ENCODE measurements around the gene C2orf66.
A peak's percentile ranks its signal among the peaks of the same experiment; 100 is the strongest.

The C2orf66 gene

GRCh38 chr2:196808083-196808665 is 981 bp downstream of the C2orf66 start:
- no peak for TF ChIP-seq POLR2A (IDR thresholded peaks at IDR 0.05; ENCODE audit: low read depth, low read length)
- DNase-seq (ENCODE audit: insufficient read length, low spot score) = no peak

GRCh38 chr2:196804381-196804780 is 4.8 kb downstream of the C2orf66 start:
- TF ChIP-seq POLR2A (IDR thresholded peaks at IDR 0.05; ENCODE audit: low read depth, low read length) = no peak
- FAIRE-seq = no peak
- no peak for DNase-seq (ENCODE audit: insufficient read length, low spot score)

More at GRCh38 chr2:196808083-196808665, 981 bp downstream of the C2orf66 start:
- no peak for FAIRE-seq

- DNase-seq (ENCODE audit: insufficient read length, low spot score) = no peak
- no peak for FAIRE-seq
- no peak for TF ChIP-seq POLR2A (IDR thresholded peaks at IDR 0.05; ENCODE audit: low read depth, low read length)
Measured at GRCh38 chr2:196802401-196802800, 6.8 kb downstream of the C2orf66 start.

GRCh38 chr2:196801674-196802261 is 7.4 kb downstream of the C2orf66 start:
- DNase-seq (ENCODE audit: insufficient read length, low spot score) (no peak), FAIRE-seq (peak; percentile 6)
- no peak for TF ChIP-seq POLR2A (IDR thresholded peaks at IDR 0.05; ENCODE audit: low read depth, low read length)

- no peak for TF ChIP-seq POLR2A (IDR thresholded peaks at IDR 0.05; ENCODE audit: low read depth, low read length)
- FAIRE-seq (no peak), DNase-seq (ENCODE audit: insufficient read length, low spot score) (no peak)
Measured at GRCh38 chr2:196798980-196799379, 10.2 kb downstream of the C2orf66 start.

- DNase-seq (ENCODE audit: insufficient read length, low spot score) = no peak
- TF ChIP-seq POLR2A (IDR thresholded peaks at IDR 0.05; ENCODE audit: low read depth, low read length) = no peak
- no peak for FAIRE-seq
Measured at GRCh38 chr2:196792865-196793264, 16.3 kb downstream of the C2orf66 start.

GRCh38 chr2:196783431-196784094 is 25.6 kb downstream of the C2orf66 start:
- FAIRE-seq (peak; percentile 98), DNase-seq (ENCODE audit: insufficient read length, low spot score) (peak; percentile 26)
- TF ChIP-seq POLR2A (IDR thresholded peaks at IDR 0.05; ENCODE audit: low read depth, low read length) = no peak

GRCh38 chr2:196767101-196767500 is 42.1 kb downstream of the C2orf66 start:
- FAIRE-seq = no peak

GRCh38 chr2:196759378-196759706 is 49.8 kb downstream of the C2orf66 start:
- DNase-seq (ENCODE audit: insufficient read length, low spot score) (no peak), FAIRE-seq (no peak)
- TF ChIP-seq POLR2A (IDR thresholded peaks at IDR 0.05; ENCODE audit: low read depth, low read length) = no peak

More at GRCh38 chr2:196767101-196767500, 42.1 kb downstream of the C2orf66 start:
- no peak for TF ChIP-seq POLR2A (IDR thresholded peaks at IDR 0.05; ENCODE audit: low read depth, low read length)
- DNase-seq (ENCODE audit: insufficient read length, low spot score) = no peak

GRCh38 chr2:196758474-196759377 is 50.4 kb downstream of the C2orf66 start:
- FAIRE-seq (no peak), DNase-seq (ENCODE audit: insufficient read length, low spot score) (no peak)
- no peak for TF ChIP-seq POLR2A (IDR thresholded peaks at IDR 0.05; ENCODE audit: low read depth, low read length)
